ENCODE measurements around the gene PAWR. TPM values are rescaled to one million over a fixed set of nuclear protein-coding genes. Genes with fewer than 3 reads are reported as not detected.

Gene PAWR
- total and polyA plus RNA-seq, 2 of the 13 experiments (the other 11 are each of a cell fraction or from before 2014, with no cell fraction given): 29.1 to 36.1 TPM

DNA sequence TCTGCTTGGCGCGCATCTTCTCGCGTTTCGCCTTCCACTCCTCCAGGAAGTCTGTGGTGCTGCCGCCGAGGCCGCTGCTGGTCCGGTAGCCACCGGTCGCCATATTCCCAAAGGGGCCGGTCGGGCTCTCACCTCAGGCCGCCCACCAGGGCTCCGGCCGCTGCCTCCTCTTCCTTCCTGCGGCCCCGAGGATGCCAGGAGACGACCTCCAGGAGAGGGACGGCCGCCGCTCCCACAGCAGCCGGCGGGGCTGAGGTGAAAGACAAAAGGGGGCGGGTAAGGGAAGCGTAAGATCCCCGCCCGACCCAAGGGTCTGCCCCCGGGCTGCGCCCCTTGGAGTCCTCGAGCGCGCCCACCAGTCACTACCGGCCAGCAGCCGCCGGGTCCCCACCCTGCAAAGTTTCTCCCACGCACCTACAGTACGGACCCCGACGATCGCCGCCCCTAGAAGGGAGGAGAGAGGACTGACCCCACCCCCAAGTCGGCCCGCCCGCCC is 574 bp downstream of the PAWR start (continued):
- no peak for TF ChIP-seq ZNF614 (CRISPR knock-in tag; IDR thresholded peaks at IDR 0.05; ENCODE audit: borderline replicate concordance)
- no peak for TF ChIP-seq NFE2L2 (IDR thresholded peaks at IDR 0.05; ENCODE audit: low read length)
- TF ChIP-seq, protein P1, sequence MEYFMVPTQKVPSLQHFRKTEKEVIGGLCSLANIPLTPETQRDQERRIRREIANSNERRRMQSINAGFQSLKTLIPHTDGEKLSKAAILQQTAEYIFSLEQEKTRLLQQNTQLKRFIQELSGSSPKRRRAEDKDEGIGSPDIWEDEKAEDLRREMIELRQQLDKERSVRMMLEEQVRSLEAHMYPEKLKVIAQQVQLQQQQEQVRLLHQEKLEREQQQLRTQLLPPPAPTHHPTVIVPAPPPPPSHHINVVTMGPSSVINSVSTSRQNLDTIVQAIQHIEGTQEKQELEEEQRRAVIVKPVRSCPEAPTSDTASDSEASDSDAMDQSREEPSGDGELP (IDR thresholded peaks at IDR 0.05; ENCODE audit: borderline replicate concordance, low read depth): no peak
- TF ChIP-seq ZNF484 (CRISPR knock-in tag; IDR thresholded peaks at IDR 0.05; ENCODE audit: borderline replicate concordance, low read depth): no peak
- TF ChIP-seq NR2F2 (IDR thresholded peaks at IDR 0.05; ENCODE audit: borderline replicate concordance, low read depth): no peak
- no peak for TF ChIP-seq SRSF4 (IDR thresholded peaks at IDR 0.05; ENCODE audit: low read depth, low read length, poor library complexity, severe bottlenecking)
- TF ChIP-seq ZNF143 (CRISPR knock-in tag; IDR thresholded peaks at IDR 0.05): no peak
- TF ChIP-seq ZNF501 (CRISPR knock-in tag; IDR thresholded peaks at IDR 0.05): 0 out of 2 replicates have a peak, but pooled peaks have one; percentile 1
- TF ChIP-seq KAT7 (CRISPR knock-in tag; IDR thresholded peaks at IDR 0.05; ENCODE audit: borderline replicate concordance): no peak
- TF ChIP-seq, protein P2, sequence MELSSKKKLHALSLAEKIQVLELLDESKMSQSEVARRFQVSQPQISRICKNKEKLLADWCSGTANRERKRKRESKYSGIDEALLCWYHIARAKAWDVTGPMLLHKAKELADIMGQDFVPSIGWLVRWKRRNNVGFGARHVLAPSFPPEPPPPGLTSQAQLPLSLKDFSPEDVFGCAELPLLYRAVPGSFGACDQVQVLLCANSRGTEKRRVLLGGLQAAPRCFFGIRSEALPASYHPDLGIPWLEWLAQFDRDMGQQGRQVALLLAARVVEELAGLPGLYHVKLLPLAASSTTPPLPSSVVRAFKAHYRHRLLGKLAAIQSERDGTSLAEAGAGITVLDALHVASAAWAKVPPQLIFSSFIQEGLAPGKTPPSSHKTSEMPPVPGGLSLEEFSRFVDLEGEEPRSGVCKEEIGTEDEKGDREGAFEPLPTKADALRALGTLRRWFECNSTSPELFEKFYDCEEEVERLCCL (CRISPR knock-in tag; IDR thresholded peaks at IDR 0.05; ENCODE audit: borderline replicate concordance): no peak; the same call in 1 of the 2 replicates
- no peak for TF ChIP-seq NFIB (CRISPR knock-in tag; IDR thresholded peaks at IDR 0.05; ENCODE audit: borderline replicate concordance)
- TF ChIP-seq MATR3 (CRISPR knock-in tag; IDR thresholded peaks at IDR 0.05): no peak
- peak; percentile 23; the same call in 1 of the 2 replicates for TF ChIP-seq ELF1 (CRISPR knock-in tag; IDR thresholded peaks at IDR 0.05)
- TF ChIP-seq, protein P3, sequence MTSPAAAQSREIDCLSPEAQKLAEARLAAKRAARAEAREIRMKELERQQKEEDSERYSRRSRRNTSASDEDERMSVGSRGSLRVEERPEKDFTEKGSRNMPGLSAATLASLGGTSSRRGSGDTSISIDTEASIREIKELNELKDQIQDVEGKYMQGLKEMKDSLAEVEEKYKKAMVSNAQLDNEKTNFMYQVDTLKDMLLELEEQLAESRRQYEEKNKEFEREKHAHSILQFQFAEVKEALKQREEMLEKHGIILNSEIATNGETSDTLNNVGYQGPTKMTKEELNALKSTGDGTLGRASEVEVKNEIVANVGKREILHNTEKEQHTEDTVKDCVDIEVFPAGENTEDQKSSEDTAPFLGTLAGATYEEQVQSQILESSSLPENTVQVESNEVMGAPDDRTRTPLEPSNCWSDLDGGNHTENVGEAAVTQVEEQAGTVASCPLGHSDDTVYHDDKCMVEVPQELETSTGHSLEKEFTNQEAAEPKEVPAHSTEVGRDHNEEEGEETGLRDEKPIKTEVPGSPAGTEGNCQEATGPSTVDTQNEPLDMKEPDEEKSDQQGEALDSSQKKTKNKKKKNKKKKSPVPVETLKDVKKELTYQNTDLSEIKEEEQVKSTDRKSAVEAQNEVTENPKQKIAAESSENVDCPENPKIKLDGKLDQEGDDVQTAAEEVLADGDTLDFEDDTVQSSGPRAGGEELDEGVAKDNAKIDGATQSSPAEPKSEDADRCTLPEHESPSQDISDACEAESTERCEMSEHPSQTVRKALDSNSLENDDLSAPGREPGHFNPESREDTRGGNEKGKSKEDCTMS (CRISPR knock-in tag; conservative IDR thresholded peaks at IDR 0.05): no peak
- TF ChIP-seq ASH2L (IDR thresholded peaks at IDR 0.05; ENCODE audit: insufficient read length, low read depth, low read length): peak; percentile 77
- TF ChIP-seq, protein P4, sequence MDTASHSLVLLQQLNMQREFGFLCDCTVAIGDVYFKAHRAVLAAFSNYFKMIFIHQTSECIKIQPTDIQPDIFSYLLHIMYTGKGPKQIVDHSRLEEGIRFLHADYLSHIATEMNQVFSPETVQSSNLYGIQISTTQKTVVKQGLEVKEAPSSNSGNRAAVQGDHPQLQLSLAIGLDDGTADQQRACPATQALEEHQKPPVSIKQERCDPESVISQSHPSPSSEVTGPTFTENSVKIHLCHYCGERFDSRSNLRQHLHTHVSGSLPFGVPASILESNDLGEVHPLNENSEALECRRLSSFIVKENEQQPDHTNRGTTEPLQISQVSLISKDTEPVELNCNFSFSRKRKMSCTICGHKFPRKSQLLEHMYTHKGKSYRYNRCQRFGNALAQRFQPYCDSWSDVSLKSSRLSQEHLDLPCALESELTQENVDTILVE (CRISPR knock-in tag; IDR thresholded peaks at IDR 0.05): no peak
- no peak for TF ChIP-seq TEAD2 (CRISPR knock-in tag; IDR thresholded peaks at IDR 0.05)
- TF ChIP-seq, protein P5, sequence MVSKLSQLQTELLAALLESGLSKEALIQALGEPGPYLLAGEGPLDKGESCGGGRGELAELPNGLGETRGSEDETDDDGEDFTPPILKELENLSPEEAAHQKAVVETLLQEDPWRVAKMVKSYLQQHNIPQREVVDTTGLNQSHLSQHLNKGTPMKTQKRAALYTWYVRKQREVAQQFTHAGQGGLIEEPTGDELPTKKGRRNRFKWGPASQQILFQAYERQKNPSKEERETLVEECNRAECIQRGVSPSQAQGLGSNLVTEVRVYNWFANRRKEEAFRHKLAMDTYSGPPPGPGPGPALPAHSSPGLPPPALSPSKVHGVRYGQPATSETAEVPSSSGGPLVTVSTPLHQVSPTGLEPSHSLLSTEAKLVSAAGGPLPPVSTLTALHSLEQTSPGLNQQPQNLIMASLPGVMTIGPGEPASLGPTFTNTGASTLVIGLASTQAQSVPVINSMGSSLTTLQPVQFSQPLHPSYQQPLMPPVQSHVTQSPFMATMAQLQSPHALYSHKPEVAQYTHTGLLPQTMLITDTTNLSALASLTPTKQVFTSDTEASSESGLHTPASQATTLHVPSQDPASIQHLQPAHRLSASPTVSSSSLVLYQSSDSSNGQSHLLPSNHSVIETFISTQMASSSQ (IDR thresholded peaks at IDR 0.05; ENCODE audit: low read depth): no peak
- TF ChIP-seq, protein P5 (CRISPR knock-in tag; IDR thresholded peaks at IDR 0.05; ENCODE audit: borderline replicate concordance): no peak
- TF ChIP-seq ZNF556 (CRISPR knock-in tag; IDR thresholded peaks at IDR 0.05; ENCODE audit: borderline replicate concordance): 0 out of 2 replicates have a peak, but pooled peaks have one; percentile 9
